B cell (primary cell): Measurements from ENCODE around the gene AFF3. TPM values are rescaled to one million over a fixed set of nuclear protein-coding genes. Genes with fewer than 3 reads are reported as not detected.

Experiments
- ATAC-seq: fragments of 200-7000 bp; cut with Tn5 transposase; one replicate; pipeline ENCODE4 v1.10.0; 2021; ENCODE audit warnings: low read depth, mild to moderate bottlenecking, moderate number of reproducible peaks, moderate library complexity
- CTCF ChIA-PET: fragments of 350-600 bp; sonication (Branson Sonifier 250); formaldehyde crosslinking; loops from one replicate; lab custom pipeline; 2021; ENCODE audit warnings: antibody characterized with exemption, inconsistent platforms; lab: Charles Lee
- POLR2A ChIA-PET: fragments of 350-600 bp; sonication (Branson Sonifier 250); formaldehyde crosslinking; loops from one replicate; lab custom pipeline; 2021; ENCODE audit warnings: antibody characterized with exemption; lab: Charles Lee
- DNase-seq: peaks from one replicate; pipeline ENCODE4 v3.0.0; 2013
- H2AFZ ChIP-seq: 2 replicates; pipeline ENCODE4 v1.6.1; 2012; ENCODE audit warnings: mild to moderate bottlenecking, low read depth, low read length; ENCODE audit not compliant: insufficient read depth, poor library complexity, severe bottlenecking
- H3K27ac ChIP-seq, 2 donors: 1 replicate in 1 of 2; 2 replicates in 1 of 2; pipeline ENCODE4 v1.5.1; 2012 to 2013; ENCODE audit warnings: low read length in 2 of 2, mild to moderate bottlenecking in 2 of 2, moderate library complexity in 1 of 2
- H3K27me3 ChIP-seq, 4 experiments: fragments of 200-600 bp in 1 of 4; sonication (generic) in 1 of 4; replicated peaks in 1 of 4; 1 replicate in 2 of 4; 2 replicates in 2 of 4; pipeline versions ENCODE4 v1.6.1 to v1.7.0; 2013 to 2016; ENCODE audit warnings: low read length in 3 of 4, mild to moderate bottlenecking in 2 of 4, mixed read lengths in 1 of 4, moderate library complexity in 1 of 4; ENCODE audit not compliant: insufficient read depth in 4 of 4, control insufficient read depth in 3 of 4; ENCODE audit errors: control extremely low read depth in 1 of 4
- H3K36me3 ChIP-seq, 2 experiments: replicated peaks in 1 of 2; 1 replicate in 1 of 2; 2 replicates in 1 of 2; pipeline versions ENCODE4 v1.6.1 to v1.7.1; 2013; ENCODE audit warnings: low read length in 1 of 2; ENCODE audit not compliant: insufficient read depth in 2 of 2, control insufficient read depth in 1 of 2; ENCODE audit errors: control extremely low read depth in 1 of 2, extremely low read depth in 1 of 2
- H3K4me1 ChIP-seq, 2 donors: fragments of 200-600 bp in 1 of 2; sonication (generic) in 1 of 2; 1 replicate in 1 of 2; 2 replicates in 1 of 2; pipeline versions ENCODE4 v1.5.1 to v1.6.1; 2013 to 2017; ENCODE audit warnings: low read length in 2 of 2; ENCODE audit not compliant: control insufficient read depth in 2 of 2, insufficient read depth in 2 of 2
- H3K4me2 ChIP-seq: replicated peaks from 2 replicates; pipeline ENCODE3; 2012; ENCODE audit warnings: mild to moderate bottlenecking, low read depth, low read length; ENCODE audit not compliant: poor library complexity, severe bottlenecking
- H3K4me3 ChIP-seq, 5 experiments: fragments of 200-600 bp in 1 of 5; sonication (generic) in 1 of 5; 1 replicate in 3 of 5; 2 replicates in 2 of 5; pipeline versions ENCODE4 v1.5.1 to v1.7.0; 2011 to 2016; ENCODE audit warnings: low read length in 4 of 5, mild to moderate bottlenecking in 4 of 5, low read depth in 2 of 5, control low read depth in 1 of 5, moderate library complexity in 1 of 5; ENCODE audit not compliant: insufficient read depth in 1 of 5; ENCODE audit errors: control extremely low read depth in 1 of 5, extremely low read depth in 1 of 5
- H3K79me2 ChIP-seq: fragments of 200-600 bp; sonication (generic); one replicate; pipeline ENCODE4 v1.6.0; 2016; ENCODE audit warnings: low read length; ENCODE audit not compliant: control insufficient read depth, insufficient read depth
- H3K9ac ChIP-seq: fragments of 200-600 bp; sonication (generic); 2 replicates; pipeline ENCODE4 v1.6.1; 2017; ENCODE audit warnings: mild to moderate bottlenecking, low read length, moderate library complexity
- H3K9me3 ChIP-seq, 3 donors: one replicate each; pipeline versions ENCODE4 v1.6.1 to v1.7.1; 2013; ENCODE audit warnings: low read length in 2 of 3; ENCODE audit not compliant: control insufficient read depth in 2 of 3, insufficient read depth in 1 of 3; ENCODE audit errors: control extremely low read depth in 1 of 3
- H4K20me1 ChIP-seq: 2 replicates; pipeline ENCODE4 v1.6.0; 2012; ENCODE audit warnings: mild to moderate bottlenecking, low read length; ENCODE audit not compliant: insufficient read depth, control insufficient read depth, poor library complexity, severe bottlenecking
- H3K27ac Mint-ChIP-seq: one replicate; pipeline ENCODE4 v1.8.0; 2021; ENCODE audit warnings: mixed read lengths
- H3K27me3 Mint-ChIP-seq: one replicate; pipeline ENCODE4 v1.8.0; 2021; ENCODE audit warnings: mixed read lengths
- H3K4me1 Mint-ChIP-seq: one replicate; pipeline ENCODE4 v1.8.0; 2021; ENCODE audit warnings: mixed read lengths
- H3K4me3 Mint-ChIP-seq: one replicate; pipeline ENCODE4 v1.8.0; 2021; ENCODE audit warnings: mixed read lengths
- H3K9me3 Mint-ChIP-seq: one replicate; pipeline ENCODE4 v1.8.0; 2022; ENCODE audit warnings: mixed read lengths; ENCODE audit not compliant: insufficient read depth
- CTCF ChIP-seq: fragments of 200-600 bp; IDR thresholded peaks from one replicate; pipeline ENCODE4 v1.8.0; 2022; ENCODE audit warnings: antibody characterized with exemption, mild to moderate bottlenecking
- EZH2 ChIP-seq: IDR thresholded peaks from 2 replicates; pipeline ENCODE4 v1.6.1; 2012; ENCODE audit warnings: borderline replicate concordance, low read depth, mild to moderate bottlenecking, moderate library complexity, low read length; ENCODE audit not compliant: insufficient read depth, poor library complexity, severe bottlenecking
- WGBS: methylation state at CpG from one replicate; pipeline ENCODE4 v1.1.5; 2013; ENCODE audit warnings: missing lambda C conversion rate; ENCODE audit not compliant: insufficient coverage; 5-methylcytosine and 5-hydroxymethylcytosine counted together
- intact Hi-C: fragments of 100-400 bp; cut with micrococcal nuclease; formaldehyde crosslinking; loops from one replicate; pipeline ENCODE4 v1.10.0; 2022
- polyA plus RNA-seq: library from polyadenylated mRNA; depleted of rRNA; stranded (reverse); fragments of >200 nt; gene quantifications from 2 replicates; pipeline ENCODE4 v1.2.3, GENCODE V29; 2012
- total RNA-seq, 2 donors: library from RNA; stranded (reverse); fragments of 120-200 nt in 1 of 2; gene quantifications; 1 replicate in 1 of 2; 2 replicates in 1 of 2; pipeline versions ENCODE4 v1.2.3 to v1.2.4, GENCODE V29; 2013 to 2022

The AFF3 gene
- total and polyA plus RNA-seq, 2 donors (not counting 1 experiment from before 2014, with no cell fraction given), result 117 to 830 TPM

- peaks cover 8% of the 10 kb centered on the region for H3K79me2 ChIP-seq
- H3K4me2 ChIP-seq, result no peak overlapping the region
- no peak overlapping the region for H3K9ac ChIP-seq
- ATAC-seq (no peak), DNase-seq (no peak)
- peaks cover 3 to 52% of the 10 kb centered on the region in 2 experiments for H3K36me3 ChIP-seq
- H3K4me1 ChIP-seq, result no peaks in the 10 kb centered on the region
- ChIA-PET POLR2A (no interaction called here), CTCF (no interaction called here)
- H3K27ac ChIP-seq, result no peak overlapping the region
- H3K9me3 Mint-ChIP-seq, result no peaks in the 10 kb centered on the region
- H3K27me3 ChIP-seq, result no peaks in the 10 kb centered on the region
- H2AFZ ChIP-seq, result no peak overlapping the region
- TF ChIP-seq EZH2, result no peak
- no peak for TF ChIP-seq CTCF
- WGBS, result 92% methylated on average over 9 of the region's 9 CpGs
- H3K9me3 ChIP-seq, result no peaks in the 10 kb centered on the region
- no peak overlapping the region for H3K4me3 ChIP-seq
- H4K20me1 ChIP-seq, result peaks cover 33% of the 10 kb centered on the region
- no peaks in the 10 kb centered on the region for H3K4me1 Mint-ChIP-seq
- peak overlapping the region; percentile 5 for H3K27ac Mint-ChIP-seq
- no peak overlapping the region for H3K4me3 Mint-ChIP-seq
- no peaks in the 10 kb centered on the region for H3K27me3 Mint-ChIP-seq
- intact Hi-C loops, result no loop called here
Observed at GRCh38 chr2:99651930-99652670, 490.3 kb downstream of the AFF3 start.
